Stimulated activated CD4-positive, alpha-beta T cell treated with anti-CD3 and anti-CD28 coated beads, Interleukin-1b, Interleukin-23, amount 100 ng/mL, for 48 hours (primary cell): Measurements from ENCODE around the gene FGD6.
A peak's percentile ranks its signal among the peaks of the same experiment; 100 is the strongest.
"Not testable (repeated sequence)": the region's sequence is repeated elsewhere in the genome, so short reads cannot be mapped to it uniquely, and the experiment has no call there.

ENCODE experiments used
- DNase-seq: peaks from one replicate; pipeline ENCODE4 v3.0.0-alpha.2; 2020

FGD6 gene

DNA sequence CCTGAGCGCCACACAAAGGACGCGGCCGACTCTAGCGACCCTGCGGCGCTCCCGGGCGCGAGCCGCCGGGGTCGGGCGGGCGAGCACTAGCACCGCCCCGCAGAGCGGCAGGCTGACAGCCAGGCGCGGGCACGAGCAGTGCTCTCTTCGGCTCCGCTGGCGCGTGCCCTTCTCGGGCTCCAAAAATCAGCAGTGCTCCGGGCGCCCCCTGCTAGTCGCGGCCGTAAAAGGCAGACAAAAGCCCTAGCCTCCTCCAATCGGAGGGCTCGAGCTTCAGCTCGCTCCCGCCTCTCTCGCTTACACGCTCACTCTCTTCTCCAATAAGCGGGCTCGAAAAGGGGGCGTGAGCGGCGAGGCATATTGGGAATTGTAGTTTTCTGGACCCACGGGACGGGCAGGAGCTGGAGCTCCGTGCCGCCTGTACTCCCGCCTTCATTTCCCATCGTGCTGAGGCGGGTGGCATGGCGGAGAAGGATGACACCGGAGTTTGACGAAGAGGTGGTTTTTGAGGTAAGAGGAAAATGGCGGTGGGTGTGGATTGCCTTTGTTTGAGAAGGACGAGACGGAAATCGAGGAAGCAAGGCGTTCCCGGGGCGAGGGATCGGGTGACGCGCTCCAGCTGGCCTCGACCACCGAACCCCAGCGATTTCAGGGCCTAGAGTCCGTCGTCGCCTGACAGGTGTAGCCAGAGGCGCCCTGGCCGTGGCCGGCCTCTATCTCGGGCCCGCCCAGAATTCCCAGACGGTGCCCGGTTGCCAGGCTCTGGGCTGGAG lies at the start of gene FGD6, which contains the start of gene VEZT:
FGD6 (minus strand) TSS at position 91 of the 773 bp plus-strand sequence. CDS start 227 bp downstream, outside the sequence.
VEZT (plus strand) TSS at position 431 of the 773 bp plus-strand sequence; CDS start at position 475, 44 bp downstream.
- peak; percentile 98 for DNase-seq

DNA sequence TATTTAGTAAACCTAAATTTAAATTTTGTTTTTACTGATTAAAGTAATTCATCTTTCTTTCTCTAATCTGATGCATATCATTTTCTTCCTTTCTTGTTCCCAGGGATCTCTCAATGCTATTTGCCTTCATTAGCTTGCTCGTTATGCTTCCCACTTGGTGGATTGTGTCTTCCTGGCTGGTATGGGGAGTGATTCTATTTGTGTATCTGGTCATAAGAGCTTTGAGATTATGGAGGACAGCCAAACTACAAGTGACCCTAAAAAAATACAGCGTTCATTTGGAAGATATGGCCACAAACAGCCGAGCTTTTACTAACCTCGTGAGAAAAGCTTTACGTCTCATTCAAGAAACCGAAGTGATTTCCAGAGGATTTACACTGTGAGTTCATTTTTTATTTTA lies 49.0 kb upstream of the FGD6 start:
- no peak for DNase-seq

DNA sequence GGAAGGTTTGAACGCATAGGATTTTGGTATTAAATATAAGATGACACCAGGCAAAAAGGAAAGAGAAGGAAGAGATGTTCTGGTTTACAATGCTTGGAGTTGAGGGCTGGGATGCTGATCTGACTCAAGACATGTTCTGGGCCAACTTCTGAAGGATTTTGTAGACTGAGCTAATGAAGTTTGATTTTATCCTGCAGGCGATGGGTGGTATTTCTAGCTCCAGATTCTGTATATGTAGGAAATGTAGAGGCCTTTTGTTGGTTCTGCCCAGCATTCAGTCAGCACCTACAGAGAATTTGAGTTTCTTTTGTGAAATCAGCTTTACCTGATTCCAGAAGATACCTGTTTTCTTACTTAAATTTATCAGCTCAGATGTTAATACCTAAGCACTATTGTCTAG lies 48.5 kb upstream of the FGD6 start:
- DNase-seq: no peak

DNA sequence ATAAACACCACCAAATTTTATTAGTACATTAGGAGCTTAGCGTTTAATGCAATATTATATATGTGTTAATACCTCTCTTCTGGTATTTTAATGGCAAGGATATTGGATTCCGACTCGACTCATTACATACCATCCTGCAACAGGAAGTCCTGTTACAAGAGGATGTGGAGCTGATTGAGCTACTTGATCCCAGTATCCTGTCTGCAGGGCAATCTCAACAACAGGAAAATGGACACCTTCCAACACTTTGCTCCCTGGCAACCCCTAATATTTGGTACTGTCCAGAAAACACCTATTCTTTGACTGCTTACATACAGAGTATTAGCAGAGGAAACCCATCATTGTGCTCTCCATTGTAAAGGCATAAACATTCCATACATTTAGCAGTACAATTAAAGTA lies 45.5 kb upstream of the FGD6 start:
- DNase-seq: no peak

- DNase-seq: no peak
These were observed 43.8 kb upstream of the FGD6 start for GRCh38 chr12:95261109-95261508.

- DNase-seq: no peak
These were observed 42.1 kb upstream of the FGD6 start for GRCh38 chr12:95259368-95259767.

- DNase-seq: no peak
These were observed 41.5 kb upstream of the FGD6 start for GRCh38 chr12:95258803-95259202.

- no peak for DNase-seq
These were observed 40.9 kb upstream of the FGD6 start for GRCh38 chr12:95258151-95258550.

DNA sequence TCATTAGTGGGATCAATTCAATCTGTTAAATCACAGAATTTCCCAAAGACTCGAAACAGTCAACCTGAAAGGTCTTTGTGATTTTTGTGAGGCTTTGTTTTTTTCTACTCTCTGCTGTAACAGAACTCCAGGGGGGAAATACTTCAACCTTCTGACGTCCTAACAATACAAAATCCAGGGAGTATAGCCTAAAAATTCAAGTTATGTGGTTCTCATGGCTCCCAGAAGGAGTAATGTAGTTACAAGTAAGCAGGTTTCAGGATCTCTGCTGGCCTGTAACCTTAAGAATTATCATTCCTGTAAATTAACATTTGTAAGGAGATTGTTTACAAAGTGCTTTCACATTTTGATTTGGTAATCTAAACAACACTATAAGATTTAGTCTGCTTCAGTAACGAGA lies 40.3 kb upstream of the FGD6 start:
- DNase-seq: no peak

DNA sequence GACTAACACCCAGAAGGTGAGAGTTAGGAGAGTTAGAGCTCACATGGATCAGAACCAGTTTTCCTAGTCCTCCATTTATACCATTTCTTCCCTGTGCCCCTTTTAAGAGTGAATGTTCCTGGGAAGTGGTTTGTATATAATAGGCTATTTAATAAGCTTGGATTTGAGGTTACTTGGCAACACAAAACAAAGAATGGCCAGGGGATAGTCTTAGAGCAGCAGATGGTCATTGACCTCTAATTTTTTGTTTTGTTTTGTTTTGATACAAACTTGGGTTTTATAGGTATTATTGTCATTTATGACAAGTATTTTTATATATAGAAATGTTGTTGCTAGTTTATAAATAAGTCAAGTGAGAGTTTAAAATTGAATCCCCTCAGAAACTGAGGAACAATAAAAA lies 36.1 kb upstream of the FGD6 start:
- no peak for DNase-seq

GRCh38 chr12:95248604-95249360 lies 31.5 kb upstream of the FGD6 start:
- no peak for DNase-seq

DNA sequence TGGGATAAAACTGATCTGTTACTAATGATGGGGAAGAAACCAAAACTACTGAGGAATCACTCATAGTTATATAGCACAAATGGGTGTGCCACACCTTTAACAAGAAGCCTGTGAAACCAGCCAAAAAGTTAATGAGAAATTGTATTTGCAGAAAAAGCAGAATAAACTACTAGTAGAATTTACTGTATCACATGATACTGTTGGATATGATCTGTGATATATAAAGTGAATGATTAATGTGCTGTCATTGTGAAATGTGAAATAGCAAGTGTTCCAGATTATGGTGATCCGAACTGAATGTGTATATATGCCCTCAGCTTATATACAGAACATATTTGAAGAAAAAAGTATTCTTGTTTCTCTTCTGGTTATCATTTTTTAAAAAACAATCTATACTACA lies 30.8 kb upstream of the FGD6 start:
- no peak for DNase-seq

DNA sequence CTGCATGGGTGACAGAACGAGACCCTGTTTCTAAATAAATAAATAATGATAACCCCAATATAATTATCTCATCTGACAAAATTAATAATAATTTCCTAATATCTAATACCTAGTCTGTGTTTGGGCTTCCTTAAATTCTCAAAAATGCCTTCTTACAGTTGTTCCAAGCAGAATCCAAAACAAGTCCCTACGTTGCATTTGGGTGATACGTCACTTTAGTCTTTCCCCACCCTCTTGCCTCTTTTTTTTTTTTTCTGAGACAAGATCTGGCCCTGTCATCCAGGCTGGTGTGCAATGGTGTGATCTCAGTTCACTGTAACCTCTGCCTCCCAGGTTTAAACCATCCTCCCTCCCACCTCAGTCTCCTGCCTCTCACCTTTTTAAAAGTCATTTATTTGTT lies 27.1 kb upstream of the FGD6 start:
- no peak for DNase-seq

DNA sequence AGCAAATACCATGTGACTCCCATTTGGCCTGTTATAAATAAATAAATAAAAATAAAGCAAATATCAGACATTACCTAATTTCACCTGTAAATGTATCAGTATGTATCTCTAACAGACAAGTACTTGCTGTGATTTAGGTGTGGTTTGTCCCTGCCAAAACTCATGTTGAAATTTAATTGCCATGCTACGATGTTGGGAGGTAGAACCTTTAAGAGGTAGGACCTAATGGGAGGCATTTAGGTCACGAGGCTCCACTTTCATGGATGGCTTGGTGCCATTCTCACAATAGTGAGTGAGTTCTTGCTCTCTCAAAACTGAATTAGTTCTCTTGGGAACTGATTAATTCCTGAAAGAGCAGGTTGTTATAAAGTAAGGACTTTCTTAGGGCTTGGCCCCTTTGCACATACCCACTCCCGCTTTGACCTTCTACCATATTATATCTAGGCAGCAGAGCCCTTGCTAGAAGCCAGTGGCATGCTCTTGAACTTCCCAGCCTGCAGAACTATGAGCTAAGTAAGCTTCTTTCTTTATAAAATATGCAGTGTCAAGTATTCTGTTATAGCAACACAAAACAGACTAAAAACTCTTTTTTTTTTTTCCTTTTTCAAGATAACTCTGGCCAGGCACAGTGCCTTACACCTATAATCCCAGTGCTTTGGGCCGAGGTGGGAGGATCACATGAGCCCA lies 26.4 kb upstream of the FGD6 start:
- no peak for DNase-seq

DNA sequence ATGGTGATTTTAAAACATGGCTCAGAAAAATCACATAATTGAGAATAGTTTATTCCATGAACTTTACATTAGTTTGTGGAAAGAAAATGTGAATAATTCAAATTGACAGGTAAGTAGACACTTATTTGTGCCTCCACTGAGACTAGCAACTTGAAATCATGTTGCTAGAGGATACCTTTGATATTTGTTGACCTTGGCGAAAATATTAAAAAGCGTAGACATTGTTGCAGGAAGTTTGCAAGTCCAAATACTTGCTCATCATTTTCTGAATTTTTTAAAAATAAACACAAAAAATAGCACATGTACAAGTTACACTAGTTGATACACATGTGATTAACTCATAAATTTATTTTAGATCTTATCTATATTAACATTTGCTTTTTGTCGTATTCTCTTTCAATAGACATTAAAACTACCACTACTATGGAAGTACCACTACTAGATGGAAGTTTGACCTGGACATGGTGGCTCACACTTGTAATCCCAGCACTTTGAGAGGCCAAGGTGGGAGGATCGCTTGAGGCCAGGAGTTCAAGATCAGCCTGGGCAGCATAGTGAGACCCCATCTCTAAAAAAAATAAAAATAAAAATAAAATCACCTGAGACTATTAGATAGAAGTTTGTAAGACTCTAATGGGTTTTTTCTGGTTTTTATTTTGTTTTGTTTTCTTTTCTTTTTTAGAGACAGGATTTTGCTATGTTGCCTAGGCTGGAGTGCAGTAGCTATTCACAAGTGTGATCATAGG lies 24.7 kb upstream of the FGD6 start:
- DNase-seq: no peak

GRCh38 chr12:95241138-95241537 lies 23.9 kb upstream of the FGD6 start:
- not testable (repeated sequence) for DNase-seq

- DNase-seq: no peak
These were observed 23.3 kb upstream of the FGD6 start for GRCh38 chr12:95240556-95240955.

DNA sequence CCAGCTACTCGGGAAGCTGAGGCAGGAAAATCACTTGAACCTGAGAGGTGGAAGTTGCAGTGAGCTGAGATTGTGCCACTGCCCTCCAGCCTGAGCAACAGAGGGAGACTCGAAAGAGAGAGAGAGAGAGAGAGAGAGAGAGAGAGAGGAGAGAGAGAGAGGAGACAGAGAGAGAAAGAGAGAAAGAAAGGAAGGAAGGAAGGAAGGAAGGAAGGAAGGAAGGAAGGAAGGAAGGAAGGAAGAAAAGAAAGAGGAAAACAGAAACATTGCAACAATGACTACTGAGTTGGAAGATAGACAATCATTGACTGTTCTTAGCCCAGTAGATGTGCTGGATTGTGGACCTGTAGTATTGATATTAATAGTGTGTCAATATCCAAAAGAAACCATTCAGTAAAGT lies 22.6 kb upstream of the FGD6 start:
- not testable (repeated sequence) for DNase-seq

DNA sequence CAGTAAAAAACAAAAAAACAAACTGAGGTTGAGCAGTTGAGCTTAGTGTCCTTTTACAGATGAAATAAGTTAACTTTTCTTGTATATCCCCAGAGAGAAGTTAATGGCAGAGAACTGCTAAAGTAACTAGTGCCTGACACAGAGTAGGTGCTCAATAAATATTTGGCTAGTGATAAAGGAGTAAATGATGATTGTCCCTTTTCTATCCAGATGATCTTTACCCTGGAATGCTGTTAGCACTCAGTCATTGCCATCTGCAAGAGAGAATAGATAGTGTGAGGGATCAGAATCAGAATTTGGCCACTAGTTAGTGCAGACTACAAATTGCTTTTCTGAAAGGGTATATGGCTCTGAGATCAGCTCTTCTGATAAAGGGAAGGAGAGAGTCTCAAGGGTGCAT lies 21.9 kb upstream of the FGD6 start:
- DNase-seq: no peak

- no peak for DNase-seq
These were observed 20.9 kb upstream of the FGD6 start for GRCh38 chr12:95238150-95238549.

- DNase-seq: no peak
These were observed 20.0 kb upstream of the FGD6 start for GRCh38 chr12:95237315-95237714.

DNA sequence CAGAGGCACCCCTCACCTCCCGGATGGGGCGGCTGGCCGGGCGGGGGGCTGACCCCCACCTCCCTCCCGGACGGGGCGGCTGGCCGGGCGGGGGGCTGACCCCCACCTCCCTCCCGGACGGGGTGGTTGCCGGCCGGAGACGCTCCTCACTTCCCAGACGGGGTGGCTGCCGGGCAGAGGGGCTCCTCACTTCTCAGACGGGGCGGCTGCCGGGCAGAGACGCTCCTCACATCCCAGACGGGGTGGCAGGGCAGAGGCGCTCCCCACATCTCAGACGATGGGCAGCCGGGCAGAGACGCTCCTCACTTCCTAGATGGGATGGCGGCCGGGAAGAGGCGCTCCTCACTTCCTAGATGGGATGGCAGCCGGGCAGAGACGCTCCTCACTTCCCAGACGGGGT lies 18.4 kb upstream of the FGD6 start:
- DNase-seq: not testable (repeated sequence)

DNA sequence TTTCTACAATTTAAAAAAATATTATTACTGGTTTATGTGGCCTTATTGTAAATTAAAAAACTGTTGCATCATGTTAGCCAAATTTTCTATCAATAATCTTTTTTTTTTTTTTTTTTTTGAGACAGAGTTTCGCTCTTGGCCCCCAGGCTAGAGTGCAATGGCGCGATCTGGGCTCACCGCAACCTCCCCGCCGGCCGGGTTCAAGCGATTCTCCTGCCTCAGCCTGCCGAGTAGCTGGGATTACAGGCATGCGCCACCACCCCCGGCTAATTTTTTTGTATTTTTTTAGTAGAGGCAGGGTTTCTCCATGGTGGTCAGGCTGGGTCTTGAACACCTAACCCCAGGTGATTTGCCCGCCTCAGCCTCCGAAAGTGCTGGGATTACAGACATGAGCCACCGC lies 16.9 kb upstream of the FGD6 start:
- not testable (repeated sequence) for DNase-seq
